Mucosa of descending colon (tissue), 3 donors: ENCODE measurements around the gene EXOSC1. TPM values are rescaled to one million over a fixed set of nuclear protein-coding genes. Genes with fewer than 3 reads are reported as not detected.
"Not testable (repeated sequence)": the region's sequence is repeated elsewhere in the genome, so short reads cannot be mapped to it uniquely, and the experiment has no call there.

Experiments
- ATAC-seq: fragments of 200-7000 bp; cut with Tn5 transposase; one replicate; pipeline ENCODE4 v1.9.1; 2020; ENCODE audit warnings: mild to moderate bottlenecking, moderate library complexity
- DNase-seq, 3 donors: peaks; one replicate each; pipeline ENCODE4 v3.0.0-alpha.2; 2020
- H3K36me3 ChIP-seq: fragments of 200-600 bp; one replicate; pipeline ENCODE4 v1.8.0; 2021; ENCODE audit warnings: low read depth, mild to moderate bottlenecking
- H3K4me1 ChIP-seq: fragments of 200-600 bp; one replicate; pipeline ENCODE4 v1.8.0; 2021; ENCODE audit warnings: low read depth, mild to moderate bottlenecking
- H3K4me3 ChIP-seq: fragments of 200-600 bp; one replicate; pipeline ENCODE4 v1.8.0; 2021; ENCODE audit warnings: mild to moderate bottlenecking
- H3K9me3 ChIP-seq: fragments of 200-600 bp; one replicate; pipeline ENCODE4 v1.8.0; 2021; ENCODE audit warnings: mild to moderate bottlenecking
- CTCF ChIP-seq: fragments of 200-600 bp; IDR thresholded peaks from one replicate; pipeline ENCODE4 v1.8.0; 2022; ENCODE audit warnings: antibody characterized with exemption, mild to moderate bottlenecking
- intact Hi-C, 2 donors: fragments of 100-400 bp; cut with DNase I in 1 of 2; cut with micrococcal nuclease in 1 of 2; formaldehyde crosslinking; loops; one replicate each; pipeline versions ENCODE4 v1.11.0 to v1.11.1; 2022; cut with DNase I, micrococcal nuclease
- total RNA-seq, 3 donors: library from RNA; stranded (reverse); fragmentation: NEBNext Ultra II Directional in 2 of 3; extraction: Animal tissue kit (Norgen Biotek cat#: 25700) in 2 of 3; gene quantifications; one replicate each; pipeline versions ENCODE4 v1.2.1 to v1.2.4, GENCODE V29; 2021 to 2023
- donor health status: DM: no; HTN: no; CAD: no; lungs with moderate emphysema.
- donor health status: DM: no; HTN: no; CAD: no.
- donor health status: DM: no; HTN: yes; CAD: no.

EXOSC1 gene
- total RNA-seq, 3 donors from 2014 or later: 20.7 to 30.9 (median 21.3) TPM

GRCh38 chr10:97407211-97407951, 38.4 kb downstream of the EXOSC1 start:
- DNase-seq (peak; percentile 59 to 65 (median 64)), ATAC-seq (peak; percentile 92)
- TF ChIP-seq CTCF: peak; percentile 76
- peaks cover 18% of the 10 kb centered on the region for H3K4me1 ChIP-seq
- H3K9me3 ChIP-seq: no peaks in the 10 kb centered on the region
- intact Hi-C loops: no loop called here
- no peak overlapping the region for H3K4me3 ChIP-seq
- H3K36me3 ChIP-seq: no peaks in the 10 kb centered on the region

- H3K9me3 ChIP-seq, ATAC-seq, intact Hi-C loops, DNase-seq, H3K36me3 ChIP-seq, H3K4me3 ChIP-seq: not testable (repeated sequence)
- peaks cover 19% of the 10 kb centered on the region for H3K4me1 ChIP-seq
Observed at GRCh38 chr10:97406483-97406882, 39.3 kb downstream of the EXOSC1 start.

- ATAC-seq (no peak), DNase-seq (no peak)
- Histone ChIP-seq H3K4me1 (peaks cover 21% of the 10 kb centered on the region), H3K4me3 (no peak overlapping the region), H3K36me3 (no peaks in the 10 kb centered on the region), H3K9me3 (no peaks in the 10 kb centered on the region)
- intact Hi-C loops: no loop called here
- TF ChIP-seq CTCF: no peak
Observed at GRCh38 chr10:97406064-97406463, 39.7 kb downstream of the EXOSC1 start.

- Histone ChIP-seq H3K9me3 (no peaks in the 10 kb centered on the region), H3K4me3 (no peak overlapping the region), H3K4me1 (peaks cover 32% of the 10 kb centered on the region), H3K36me3 (no peaks in the 10 kb centered on the region)
- intact Hi-C loops: no loop called here
- ATAC-seq: no peak
- TF ChIP-seq CTCF: no peak
- DNase-seq: no peak
Observed at GRCh38 chr10:97404044-97404443, 41.8 kb downstream of the EXOSC1 start.

GRCh38 chr10:97401455-97401919, 44.3 kb downstream of the EXOSC1 start:
- Histone ChIP-seq H3K36me3 (no peaks in the 10 kb centered on the region), H3K9me3 (no peaks in the 10 kb centered on the region), H3K4me1 (peaks cover 14% of the 10 kb centered on the region), H3K4me3 (no peak overlapping the region)
- intact Hi-C loops: no loop called here
- no peak for TF ChIP-seq CTCF
- DNase-seq (no peak), ATAC-seq (no peak)

GRCh38 chr10:97400665-97401454, 44.9 kb downstream of the EXOSC1 start, which contains the start of gene RRP12:
Gene RRP12 (minus strand): TSS chr10:97401340. CDS start chr10:97401231, 109 bp downstream.
- peaks cover 14% of the 10 kb centered on the region for H3K4me1 ChIP-seq
- H3K9me3 ChIP-seq: no peaks in the 10 kb centered on the region
- ATAC-seq (peak; percentile 99), DNase-seq (peak; percentile 67 to 95 (median 74))
- H3K4me3 ChIP-seq: peak within 1 kb of the TSS; percentile 60
- intact Hi-C loops: no loop called here
- H3K36me3 ChIP-seq: no peaks in the 10 kb centered on the region
- TF ChIP-seq CTCF: no peak
